Choroid plexus epithelial cell (primary cell): ENCODE results near the gene NCKAP5.

Experiments
- DNase-seq: peaks from one replicate; pipeline ENCODE4 v3.0.0-alpha.2; 2010; ENCODE audit warnings: low read depth
- H3K4me3 ChIP-seq: 2 replicates; pipeline ENCODE4 v1.5.1; 2011; ENCODE audit warnings: low read depth, mild to moderate bottlenecking, control low read depth, low read length, moderate library complexity
- CTCF ChIP-seq: conservative IDR thresholded peaks from 2 replicates; pipeline ENCODE4 v1.5.1; 2011; ENCODE audit warnings: low read depth, mild to moderate bottlenecking, control low read depth, inconsistent platforms, low read length, moderate library complexity

NCKAP5 gene

GRCh38 chr2:133415210-133415876 lies 152.9 kb downstream of the NCKAP5 start:
- TF ChIP-seq CTCF, result no peak
- DNase-seq, result no peak
- no peak overlapping the region for H3K4me3 ChIP-seq

- H3K4me3 ChIP-seq, result no peak overlapping the region
- no peak for TF ChIP-seq CTCF
- peak; percentile 60 for DNase-seq
Observed at GRCh38 chr2:133414486-133415209, 153.6 kb downstream of the NCKAP5 start.

- no peak for TF ChIP-seq CTCF
- DNase-seq, result no peak
- no peak overlapping the region for H3K4me3 ChIP-seq
Observed at GRCh38 chr2:133413863-133414262, 154.4 kb downstream of the NCKAP5 start.

- no peak overlapping the region for H3K4me3 ChIP-seq
- TF ChIP-seq CTCF, result no peak
- DNase-seq, result no peak
Observed at GRCh38 chr2:133412694-133413093, 155.6 kb downstream of the NCKAP5 start.

- DNase-seq, result no peak
- TF ChIP-seq CTCF, result peak; percentile 9
- no peak overlapping the region for H3K4me3 ChIP-seq
Observed at GRCh38 chr2:133411857-133412256, 156.4 kb downstream of the NCKAP5 start.

GRCh38 chr2:133411101-133411500 lies 157.2 kb downstream of the NCKAP5 start:
- no peak for TF ChIP-seq CTCF
- H3K4me3 ChIP-seq, result no peak overlapping the region
- DNase-seq, result no peak
